ENCODE results near the gene CHL1.

CHL1 gene

GRCh38 chr3:217099-217813 is 20.7 kb downstream of the CHL1 start:
- DNase-seq, result no peak

GRCh38 chr3:217948-218347 is 21.4 kb downstream of the CHL1 start:
- no peak for DNase-seq

GRCh38 chr3:228442-229182 is 32.0 kb downstream of the CHL1 start:
- no peak for DNase-seq

- no peak for DNase-seq
Measured at GRCh38 chr3:229183-229661, 32.7 kb downstream of the CHL1 start.

GRCh38 chr3:236881-237280 is 40.3 kb downstream of the CHL1 start:
- no peak for DNase-seq

- DNase-seq, result no peak
Measured at GRCh38 chr3:242602-243355, 46.2 kb downstream of the CHL1 start.

GRCh38 chr3:243356-243725 is 46.8 kb downstream of the CHL1 start:
- DNase-seq, result peak; percentile 43

GRCh38 chr3:244041-244440 is 47.5 kb downstream of the CHL1 start:
- no peak for DNase-seq

GRCh38 chr3:247916-248315 is 51.4 kb downstream of the CHL1 start:
- no peak for DNase-seq

- DNase-seq, result no peak
Measured at GRCh38 chr3:248864-249520, 52.4 kb downstream of the CHL1 start.

GRCh38 chr3:249587-250262 is 53.2 kb downstream of the CHL1 start:
- DNase-seq, result no peak

GRCh38 chr3:256501-256900 is 59.9 kb downstream of the CHL1 start:
- no peak for DNase-seq

GRCh38 chr3:257826-258225 is 61.3 kb downstream of the CHL1 start:
- no peak for DNase-seq

GRCh38 chr3:260898-261297 is 64.3 kb downstream of the CHL1 start:
- DNase-seq, result no peak

GRCh38 chr3:263393-263792 is 66.8 kb downstream of the CHL1 start:
- DNase-seq, result no peak

- DNase-seq, result no peak
Measured at GRCh38 chr3:264394-265156, 68.0 kb downstream of the CHL1 start.

- no peak for DNase-seq
Measured at GRCh38 chr3:267101-267500, 70.5 kb downstream of the CHL1 start.

- DNase-seq, result no peak
Measured at GRCh38 chr3:270688-271087, 74.1 kb downstream of the CHL1 start.

GRCh38 chr3:274927-275326 is 78.4 kb downstream of the CHL1 start:
- no peak for DNase-seq

GRCh38 chr3:277873-278272 is 81.3 kb downstream of the CHL1 start:
- DNase-seq, result no peak

- peak; percentile 61 for DNase-seq
Measured at GRCh38 chr3:278300-279064, 81.9 kb downstream of the CHL1 start.
